ENCODE data around the gene STARD3. TPM values are rescaled to one million over a fixed set of nuclear protein-coding genes. Genes with fewer than 3 reads are reported as not detected.

STARD3 gene
- total RNA-seq, 1 donor from 2014 or later = 78.2 TPM

DNA sequence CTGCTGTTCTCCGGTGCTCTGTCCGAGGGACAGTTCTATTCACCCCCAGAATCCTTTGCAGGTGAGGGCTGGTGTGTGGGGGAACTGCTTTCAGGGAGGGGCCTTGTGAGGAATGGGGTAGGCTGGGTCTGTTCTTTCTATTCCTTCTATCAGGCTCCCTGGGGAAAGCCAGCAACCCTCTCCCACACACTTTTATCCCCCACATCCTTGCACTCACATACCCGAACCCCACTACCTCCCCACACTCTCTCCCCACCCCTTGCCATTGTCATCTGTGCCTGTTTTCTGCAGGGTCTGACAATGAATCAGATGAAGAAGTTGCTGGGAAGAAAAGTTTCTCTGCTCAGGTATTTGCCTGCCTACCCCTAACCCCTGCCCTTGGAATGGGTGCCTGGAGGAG lies 21.8 kb downstream of the STARD3 start:
- DNase-seq (no peak), ATAC-seq (no peak)
- no peaks in the 10 kb centered on the region for H3K9me3 ChIP-seq
- peak overlapping the region; percentile 80 for H3K27ac ChIP-seq
- H3K4me3 ChIP-seq = no peak overlapping the region
- TF ChIP-seq, protein P1, sequence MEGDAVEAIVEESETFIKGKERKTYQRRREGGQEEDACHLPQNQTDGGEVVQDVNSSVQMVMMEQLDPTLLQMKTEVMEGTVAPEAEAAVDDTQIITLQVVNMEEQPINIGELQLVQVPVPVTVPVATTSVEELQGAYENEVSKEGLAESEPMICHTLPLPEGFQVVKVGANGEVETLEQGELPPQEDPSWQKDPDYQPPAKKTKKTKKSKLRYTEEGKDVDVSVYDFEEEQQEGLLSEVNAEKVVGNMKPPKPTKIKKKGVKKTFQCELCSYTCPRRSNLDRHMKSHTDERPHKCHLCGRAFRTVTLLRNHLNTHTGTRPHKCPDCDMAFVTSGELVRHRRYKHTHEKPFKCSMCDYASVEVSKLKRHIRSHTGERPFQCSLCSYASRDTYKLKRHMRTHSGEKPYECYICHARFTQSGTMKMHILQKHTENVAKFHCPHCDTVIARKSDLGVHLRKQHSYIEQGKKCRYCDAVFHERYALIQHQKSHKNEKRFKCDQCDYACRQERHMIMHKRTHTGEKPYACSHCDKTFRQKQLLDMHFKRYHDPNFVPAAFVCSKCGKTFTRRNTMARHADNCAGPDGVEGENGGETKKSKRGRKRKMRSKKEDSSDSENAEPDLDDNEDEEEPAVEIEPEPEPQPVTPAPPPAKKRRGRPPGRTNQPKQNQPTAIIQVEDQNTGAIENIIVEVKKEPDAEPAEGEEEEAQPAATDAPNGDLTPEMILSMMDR (IDR thresholded peaks at IDR 0.05) = no peak
- H3K4me1 ChIP-seq = peaks cover 35% of the 10 kb centered on the region
- intact Hi-C loops (cut with DNase I) = no loop called here
- peaks cover 54% of the 10 kb centered on the region for H3K36me3 ChIP-seq
- no peaks in the 10 kb centered on the region for H3K27me3 ChIP-seq

DNA sequence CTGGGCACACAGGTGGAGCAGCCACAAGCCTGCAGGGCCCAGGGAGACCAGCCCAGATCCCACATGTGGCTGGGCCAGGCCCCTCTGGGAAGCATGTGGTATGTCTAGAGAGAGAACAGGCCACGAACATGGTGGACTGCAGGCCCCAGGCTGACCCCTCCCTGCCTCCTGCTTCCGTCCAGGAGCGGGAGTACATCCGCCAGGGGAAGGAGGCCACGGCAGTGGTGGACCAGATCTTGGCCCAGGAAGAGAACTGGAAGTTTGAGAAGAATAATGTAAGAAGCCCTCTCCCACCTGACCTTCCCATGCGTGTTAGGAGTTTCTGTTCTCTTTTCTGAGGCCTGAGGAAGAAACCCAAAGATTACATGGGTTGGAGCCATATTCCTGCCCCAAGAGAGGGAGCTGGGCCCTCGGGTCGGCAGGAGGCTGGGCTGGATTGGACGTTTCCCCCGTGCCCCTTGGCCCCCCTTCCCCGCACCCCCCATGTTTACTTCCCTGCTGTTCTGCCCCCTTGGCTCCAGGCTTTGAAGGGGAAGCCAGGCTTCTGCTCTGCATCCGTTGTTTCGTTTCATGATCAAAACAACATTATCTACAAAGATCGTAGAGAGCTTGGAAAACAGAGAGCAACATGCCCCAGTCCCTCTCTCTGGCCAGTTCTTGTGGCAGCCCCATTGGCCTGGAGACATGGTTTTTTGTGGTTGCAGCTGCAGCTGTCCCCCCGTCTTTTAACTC lies 22.5 kb downstream of the STARD3 start:
- Histone ChIP-seq H3K36me3 (peaks cover 54% of the 10 kb centered on the region), H3K4me3 (no peak overlapping the region), H3K27me3 (no peaks in the 10 kb centered on the region), H3K9me3 (no peaks in the 10 kb centered on the region), H3K27ac (peak overlapping the region; percentile 80), H3K4me1 (peaks cover 42% of the 10 kb centered on the region)
- TF ChIP-seq, protein P1 (IDR thresholded peaks at IDR 0.05) = no peak
- no peak for DNase-seq
- peak; percentile 6 for ATAC-seq
- intact Hi-C loops (cut with DNase I) = no loop called here

DNA sequence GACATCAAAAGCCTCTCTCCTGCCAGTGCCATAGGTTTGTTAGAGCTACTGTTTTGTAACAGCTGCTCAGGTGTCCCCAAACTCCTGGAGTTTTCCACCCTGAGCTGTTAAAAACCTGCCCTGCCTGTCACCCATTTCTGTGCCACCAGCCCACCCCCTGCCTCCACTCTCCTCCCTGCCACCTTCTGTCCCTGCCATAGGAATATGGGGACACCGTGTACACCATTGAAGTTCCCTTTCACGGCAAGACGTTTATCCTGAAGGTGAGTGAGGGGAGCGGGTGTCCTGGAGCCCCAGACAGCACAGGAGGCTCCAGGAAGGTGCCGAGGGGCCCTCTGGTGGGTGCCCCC lies 23.0 kb downstream of the STARD3 start:
- Histone ChIP-seq H3K9me3 (no peaks in the 10 kb centered on the region), H3K4me3 (peak overlapping the region; percentile 19), H3K36me3 (peaks cover 54% of the 10 kb centered on the region), H3K27ac (peak overlapping the region; percentile 80), H3K27me3 (no peaks in the 10 kb centered on the region), H3K4me1 (peaks cover 43% of the 10 kb centered on the region)
- TF ChIP-seq, protein P1 (IDR thresholded peaks at IDR 0.05) = no peak
- DNase-seq = no peak
- intact Hi-C loops (cut with DNase I) = no loop called here
- ATAC-seq = no peak

DNA sequence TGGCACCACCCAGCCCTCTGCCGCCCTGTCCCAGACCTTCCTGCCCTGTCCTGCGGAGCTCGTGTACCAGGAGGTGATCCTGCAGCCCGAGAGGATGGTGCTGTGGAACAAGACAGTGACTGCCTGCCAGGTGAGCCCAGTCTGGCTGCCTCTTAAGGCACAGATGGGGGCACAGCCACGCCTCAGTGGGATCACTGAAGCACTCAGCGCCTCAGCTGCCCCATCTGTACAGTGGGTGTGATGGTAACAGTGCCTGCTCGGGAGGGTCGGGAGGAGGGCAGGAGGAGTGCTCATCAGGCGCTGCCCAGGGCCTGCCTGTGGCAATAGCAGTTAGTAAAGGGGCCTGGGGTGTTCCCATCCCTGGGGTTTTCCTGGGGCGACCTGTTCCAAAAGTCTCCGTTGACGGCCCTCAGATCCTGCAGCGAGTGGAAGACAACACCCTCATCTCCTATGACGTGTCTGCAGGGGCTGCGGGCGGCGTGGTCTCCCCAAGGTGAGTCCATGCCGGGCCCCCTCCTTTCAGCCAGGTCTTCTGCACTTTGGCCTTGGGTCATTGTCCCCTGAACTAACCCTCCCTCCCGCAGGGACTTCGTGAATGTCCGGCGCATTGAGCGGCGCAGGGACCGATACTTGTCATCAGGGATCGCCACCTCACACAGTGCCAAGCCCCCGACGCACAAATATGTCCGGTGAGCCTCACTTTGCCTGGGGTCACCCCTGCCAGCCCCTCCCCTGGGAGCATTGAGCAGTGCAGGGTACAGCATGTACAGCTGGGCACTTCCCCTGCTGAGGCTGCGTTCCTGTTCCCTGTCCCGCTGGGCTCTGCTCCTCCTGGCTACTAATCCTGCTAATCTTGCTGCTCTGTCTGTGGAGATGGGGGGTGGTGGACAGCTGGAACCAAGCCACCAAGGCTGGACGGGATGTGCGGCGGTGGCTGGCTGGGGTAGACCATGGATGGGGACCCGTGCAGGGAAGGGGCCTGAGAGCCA lies 23.7 kb downstream of the STARD3 start:
- H3K4me1 ChIP-seq = peaks cover 49% of the 10 kb centered on the region

DNA sequence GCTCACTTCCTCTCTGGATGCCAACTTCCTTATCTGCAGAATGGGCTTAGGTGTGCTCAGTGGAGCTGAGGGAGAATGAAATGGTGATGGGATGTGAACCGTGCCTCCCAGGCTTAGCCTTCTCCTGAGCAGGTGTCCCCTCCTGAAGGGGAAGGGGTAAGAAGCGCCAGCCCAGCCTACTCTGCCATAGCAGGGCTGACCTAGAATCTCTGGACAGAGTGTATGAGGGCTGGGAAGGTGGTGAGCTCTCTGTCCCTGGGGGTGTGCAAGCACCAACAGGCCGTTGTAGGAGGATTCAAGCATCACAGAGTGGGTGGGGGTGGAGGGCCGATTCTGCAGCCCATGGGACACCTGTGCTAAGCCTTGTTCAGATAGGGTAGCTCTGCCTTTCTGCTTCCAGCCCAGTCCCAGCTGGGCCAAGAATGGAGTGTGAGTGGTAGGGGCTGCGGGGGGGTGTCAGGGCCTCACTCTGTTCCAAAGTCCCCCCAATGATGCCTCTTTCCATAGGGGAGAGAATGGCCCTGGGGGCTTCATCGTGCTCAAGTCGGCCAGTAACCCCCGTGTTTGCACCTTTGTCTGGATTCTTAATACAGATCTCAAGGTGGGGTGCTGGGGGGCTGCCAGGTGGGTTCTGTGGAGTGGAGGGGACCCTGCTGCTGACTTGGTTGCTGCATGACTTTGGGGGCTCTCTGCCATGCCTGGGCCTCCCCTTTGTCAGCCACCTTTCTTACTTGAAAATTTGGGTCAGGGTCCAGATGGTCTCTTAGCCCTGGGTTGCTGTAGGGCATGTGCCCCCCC lies 25.0 kb downstream of the STARD3 start:
- H3K4me1 ChIP-seq = peaks cover 51% of the 10 kb centered on the region
- H3K4me3 ChIP-seq = no peak overlapping the region
- peaks cover 44% of the 10 kb centered on the region for H3K36me3 ChIP-seq
- H3K27ac ChIP-seq = peak overlapping the region; percentile 58
- TF ChIP-seq, protein P1 (IDR thresholded peaks at IDR 0.05) = no peak
- peaks cover 8% of the 10 kb centered on the region for H3K27me3 ChIP-seq
- H3K9me3 ChIP-seq = no peaks in the 10 kb centered on the region
- intact Hi-C loops (cut with DNase I) = no loop called here
- ATAC-seq (no peak), DNase-seq (no peak)

More for the DNA sequence above, 23.7 kb downstream of the STARD3 start:
- TF ChIP-seq, protein P1 (IDR thresholded peaks at IDR 0.05) = no peak
- Histone ChIP-seq H3K36me3 (peaks cover 48% of the 10 kb centered on the region), H3K9me3 (no peaks in the 10 kb centered on the region), H3K27ac (peak overlapping the region; percentile 80), H3K27me3 (no peaks in the 10 kb centered on the region), H3K4me3 (peak overlapping the region; percentile 19)
- DNase-seq (no peak), ATAC-seq (peak; percentile 46)
- intact Hi-C loops (cut with DNase I) = no loop called here

Data from upper lobe of right lung (tissue), 1 donor.